Ascending aorta (tissue), 2 donors: ENCODE results near the gene CMPK2. TPM values are rescaled to one million over a fixed set of nuclear protein-coding genes. Genes with fewer than 3 reads are reported as not detected.
"Not testable (repeated sequence)": the region's sequence is repeated elsewhere in the genome, so short reads cannot be mapped to it uniquely, and the experiment has no call there.

Experiments
- DNase-seq, 2 donors: peaks; one replicate each; pipeline ENCODE4 v3.0.0-alpha.2; 2019; ENCODE audit warnings: low spot score in 2 of 2
- H3K27ac ChIP-seq, 2 donors: fragments of 200-600 bp; sonication (generic); one replicate each; pipeline ENCODE4 v1.5.1; 2016 to 2017; ENCODE audit warnings: mild to moderate bottlenecking in 1 of 2
- H3K27me3 ChIP-seq: fragments of 200-600 bp; sonication (generic); one replicate; pipeline ENCODE4 v1.5.1; 2017
- H3K36me3 ChIP-seq, 2 donors: fragments of 200-600 bp; sonication (generic); one replicate each; pipeline ENCODE4 v1.5.1; 2016
- H3K4me1 ChIP-seq, 2 donors: fragments of 200-600 bp; sonication (generic); one replicate each; pipeline ENCODE4 v1.5.1; 2016 to 2017; ENCODE audit warnings: mild to moderate bottlenecking in 1 of 2
- H3K4me3 ChIP-seq, 2 donors: fragments of 200-600 bp; sonication (generic); one replicate each; pipeline ENCODE4 v1.5.1; 2016 to 2017; ENCODE audit warnings: mild to moderate bottlenecking in 1 of 2
- H3K9me3 ChIP-seq, 2 donors: fragments of 200-600 bp; sonication (generic); one replicate each; pipeline ENCODE4 v1.5.1; 2016
- CTCF ChIP-seq, 3 experiments: fragments of 200-600 bp in 2 of 3; fragments of 450-650 bp in 1 of 3; sonication (generic) in 2 of 3; IDR thresholded peaks; one replicate each; pipeline ENCODE4 v1.5.1; 2016 to 2019; ENCODE audit warnings: antibody characterized with exemption in 3 of 3, mild to moderate bottlenecking in 1 of 3, moderate library complexity in 1 of 3
- intact Hi-C: fragments of 100-400 bp; cut with DNase I; formaldehyde crosslinking; loops from one replicate; pipeline ENCODE4 v1.15.1; 2023
- total RNA-seq: library from RNA; depleted of rRNA; stranded (reverse); fragments of >200 nt; gene quantifications from one replicate; pipeline ENCODE4 v1.1.0, GENCODE V29; 2016

CMPK2 gene
- total RNA-seq, 1 donor from 2014 or later = 9.4 TPM

- TF ChIP-seq CTCF (IDR thresholded peaks at IDR 0.05) = no peak
- Histone ChIP-seq H3K27ac (no peak overlapping the region), H3K4me1 (peaks cover 7 to 10% of the 10 kb centered on the region in 2 donors), H3K27me3 (no peaks in the 10 kb centered on the region), H3K4me3 (no peak overlapping the region), H3K9me3 (peaks cover 0 to 2% of the 10 kb centered on the region in 2 donors), H3K36me3 (peaks cover 17 to 20% of the 10 kb centered on the region in 2 donors)
- no peak for DNase-seq
- intact Hi-C loops = no loop called here
Observed at GRCh38 chr2:6863792-6864191, 1.9 kb downstream of the CMPK2 start.

- Histone ChIP-seq H3K4me3 (no peak overlapping the region), H3K27me3 (no peaks in the 10 kb centered on the region), H3K9me3 (peaks cover 0 to 8% of the 10 kb centered on the region in 2 donors), H3K27ac (no peak overlapping the region), H3K36me3 (peaks cover 23 to 24% of the 10 kb centered on the region in 2 donors), H3K4me1 (peaks cover 0 to 6% of the 10 kb centered on the region in 2 donors)
- TF ChIP-seq CTCF (IDR thresholded peaks at IDR 0.05) = no peak
- intact Hi-C loops = no loop called here
- no peak for DNase-seq
Observed at GRCh38 chr2:6860296-6860695, 5.4 kb downstream of the CMPK2 start.

- H3K4me1 ChIP-seq, H3K27ac ChIP-seq, intact Hi-C loops: not testable (repeated sequence)
Observed at GRCh38 chr2:6858466-6859027, 7.2 kb downstream of the CMPK2 start.

GRCh38 chr2:6856548-6856920, 9.2 kb downstream of the CMPK2 start:
- TF ChIP-seq CTCF (IDR thresholded peaks at IDR 0.05) = no peak
- Histone ChIP-seq H3K27ac (no peak overlapping the region), H3K36me3 (peaks cover 23 to 24% of the 10 kb centered on the region in 2 donors), H3K4me3 (no peak overlapping the region), H3K9me3 (peaks cover 0 to 8% of the 10 kb centered on the region in 2 donors), H3K27me3 (no peaks in the 10 kb centered on the region), H3K4me1 (no peaks in the 10 kb centered on the region)
- DNase-seq = no peak
- intact Hi-C loops = no loop called here

More at GRCh38 chr2:6858466-6859027, 7.2 kb downstream of the CMPK2 start:
- not testable (repeated sequence) for H3K27me3 ChIP-seq, H3K4me3 ChIP-seq, DNase-seq, H3K9me3 ChIP-seq
- peaks cover 23 to 24% of the 10 kb centered on the region in 2 donors for H3K36me3 ChIP-seq

- H3K9me3 ChIP-seq = peaks cover 0 to 8% of the 10 kb centered on the region in 2 donors
- TF ChIP-seq CTCF (IDR thresholded peaks at IDR 0.05) = no peak
- intact Hi-C loops = no loop called here
Observed at GRCh38 chr2:6855860-6856547, 9.7 kb downstream of the CMPK2 start.

GRCh38 chr2:6854416-6854815, 11.3 kb downstream of the CMPK2 start:
- H3K4me3 ChIP-seq = no peak overlapping the region
- intact Hi-C loops = no loop called here
- H3K27ac ChIP-seq = no peak overlapping the region
- peaks cover 28 to 30% of the 10 kb centered on the region in 2 donors for H3K36me3 ChIP-seq
- no peaks in the 10 kb centered on the region for H3K27me3 ChIP-seq
- DNase-seq = no peak
- H3K4me1 ChIP-seq = no peaks in the 10 kb centered on the region
- peaks cover 0 to 10% of the 10 kb centered on the region in 2 donors for H3K9me3 ChIP-seq
- no peak for TF ChIP-seq CTCF (IDR thresholded peaks at IDR 0.05)

More at GRCh38 chr2:6855860-6856547, 9.7 kb downstream of the CMPK2 start:
- no peak for DNase-seq
- H3K4me3 ChIP-seq = no peak overlapping the region
- no peaks in the 10 kb centered on the region for H3K4me1 ChIP-seq
- no peaks in the 10 kb centered on the region for H3K27me3 ChIP-seq
- peaks cover 26 to 28% of the 10 kb centered on the region in 2 donors for H3K36me3 ChIP-seq
- no peak overlapping the region for H3K27ac ChIP-seq
